GM12875 (cell line): ENCODE results near the gene TRMT1.

Experiments
- H3K4me3 ChIP-seq: one replicate; pipeline ENCODE4 v1.5.1; 2011; ENCODE audit warnings: low read depth, low read length, control low read depth
- CTCF ChIP-seq: IDR thresholded peaks from 2 replicates; pipeline ENCODE4 v1.5.1; 2011; ENCODE audit warnings: low read depth, mild to moderate bottlenecking, control low read depth, inconsistent platforms, low read length, moderate library complexity, borderline replicate concordance; ENCODE audit not compliant: insufficient read depth

Gene TRMT1

GRCh38 chr19:13134626-13135025 lies 18.1 kb upstream of the TRMT1 start:
- H3K4me3 ChIP-seq: no peak overlapping the region
- TF ChIP-seq CTCF: no peak

GRCh38 chr19:13133241-13133870 lies 16.8 kb upstream of the TRMT1 start:
- H3K4me3 ChIP-seq: no peak overlapping the region
- no peak for TF ChIP-seq CTCF

GRCh38 chr19:13132471-13133180 lies 16.1 kb upstream of the TRMT1 start:
- no peak for TF ChIP-seq CTCF
- no peak overlapping the region for H3K4me3 ChIP-seq

- no peak overlapping the region for H3K4me3 ChIP-seq
- no peak for TF ChIP-seq CTCF
Measured at GRCh38 chr19:13130886-13131490, 14.4 kb upstream of the TRMT1 start.

GRCh38 chr19:13129384-13129783 lies 12.8 kb upstream of the TRMT1 start:
- TF ChIP-seq CTCF: no peak

GRCh38 chr19:13128583-13128982 lies 12.0 kb upstream of the TRMT1 start:
- H3K4me3 ChIP-seq: no peak overlapping the region
- no peak for TF ChIP-seq CTCF

More at GRCh38 chr19:13129384-13129783, 12.8 kb upstream of the TRMT1 start:
- H3K4me3 ChIP-seq: no peak overlapping the region
